CD4-positive, alpha-beta T cell treated with Interleukin-15 for 1 hour (primary cell): ENCODE data around the gene ECT2L.

ENCODE experiments used
- DNase-seq: peaks from one replicate; pipeline ENCODE4 v3.0.0-alpha.2; 2020

ECT2L gene

GRCh38 chr6:138795809-138796603 lies at the start of gene ECT2L:
Gene ECT2L, plus strand, starts transcription at chr6:138796087. Its CDS starts 17,188 bp downstream, at chr6:138813275.
- DNase-seq, result no peak

- no peak for DNase-seq
Observed at GRCh38 chr6:138752017-138752416, 43.9 kb upstream of the ECT2L start.

GRCh38 chr6:138757136-138757535 lies 38.8 kb upstream of the ECT2L start:
- DNase-seq, result no peak

- DNase-seq, result no peak
Observed at GRCh38 chr6:138765896-138766655, 29.8 kb upstream of the ECT2L start.

GRCh38 chr6:138769102-138769676 lies 26.7 kb upstream of the ECT2L start:
- DNase-seq, result no peak

GRCh38 chr6:138772596-138773176 lies 23.2 kb upstream of the ECT2L start:
- DNase-seq, result no peak

- DNase-seq, result peak; percentile 94
Observed at GRCh38 chr6:138773177-138774091, 22.5 kb upstream of the ECT2L start, which contains the start of gene CCDC28A. Gene CCDC28A, plus strand, starts transcription at chr6:138773769. Its CDS starts 2,352 bp downstream, at chr6:138776121.

GRCh38 chr6:138774370-138774769 lies 21.5 kb upstream of the ECT2L start:
- DNase-seq, result no peak

GRCh38 chr6:138776659-138777058 lies 19.2 kb upstream of the ECT2L start:
- DNase-seq, result no peak

- no peak for DNase-seq
Observed at GRCh38 chr6:138778331-138778730, 17.6 kb upstream of the ECT2L start.

GRCh38 chr6:138782243-138782642 lies 13.6 kb upstream of the ECT2L start:
- DNase-seq, result no peak

GRCh38 chr6:138785079-138785478 lies 10.8 kb upstream of the ECT2L start:
- DNase-seq, result no peak

GRCh38 chr6:138785980-138786379 lies 9.9 kb upstream of the ECT2L start:
- DNase-seq, result no peak

GRCh38 chr6:138787138-138787537 lies 8.7 kb upstream of the ECT2L start:
- DNase-seq, result no peak

- DNase-seq, result no peak
Observed at GRCh38 chr6:138796771-138797170, 884 bp downstream of the ECT2L start.

- DNase-seq, result no peak
Observed at GRCh38 chr6:138797806-138798446, 2.0 kb downstream of the ECT2L start.

- no peak for DNase-seq
Observed at GRCh38 chr6:138800377-138801150, 4.7 kb downstream of the ECT2L start.

GRCh38 chr6:138803331-138803730 lies 7.4 kb downstream of the ECT2L start:
- no peak for DNase-seq

- DNase-seq, result no peak
Observed at GRCh38 chr6:138803861-138804260, 8.0 kb downstream of the ECT2L start.

GRCh38 chr6:138805016-138805765 lies 9.3 kb downstream of the ECT2L start:
- no peak for DNase-seq
